OCI-LY3 (cell line): Measurements from ENCODE around the gene RHBG.

Source experiments
- H2AFZ ChIP-seq: fragments of 200-600, 300-600 bp; shearing (Covaris generic); 2 replicates; pipeline ENCODE4 v1.6.0; 2014; ENCODE audit warnings: antibody characterized with exemption, low read depth, low read length
- H3K27ac ChIP-seq: fragments of 200-600, 300-600 bp; sonication (generic); 2 replicates; pipeline ENCODE4 v1.5.1; 2014; ENCODE audit warnings: mild to moderate bottlenecking, low read length, moderate library complexity, mixed read lengths
- H3K27me3 ChIP-seq: fragments of 200-600, 300-600 bp; sonication (generic); 2 replicates; pipeline ENCODE4 v1.6.1; 2014; ENCODE audit warnings: low read depth, low read length, mixed read lengths
- H3K36me3 ChIP-seq: fragments of 200-600, 300-600 bp; sonication (generic); replicated peaks from 2 replicates; pipeline ENCODE3; 2014; ENCODE audit warnings: low read depth, low read length, mixed read lengths
- H3K4me1 ChIP-seq: fragments of 300-600, 200-600 bp; sonication (generic); 2 replicates; pipeline ENCODE4 v1.6.1; 2014; ENCODE audit warnings: low read length, mixed read lengths
- H3K4me2 ChIP-seq: fragments of 200-600, 300-600 bp; sonication (generic); 2 replicates; pipeline ENCODE4 v1.6.1; 2014; ENCODE audit warnings: low read length, mixed read lengths
- H3K4me3 ChIP-seq: fragments of 300-600, 200-600 bp; sonication (generic); 2 replicates; pipeline ENCODE4 v1.5.1; 2014; ENCODE audit warnings: antibody characterized with exemption, mild to moderate bottlenecking, low read length, moderate library complexity
- H3K79me2 ChIP-seq: fragments of 300-600, 200-600 bp; shearing (Covaris generic); 2 replicates; pipeline ENCODE4 v1.6.1; 2014; ENCODE audit warnings: mild to moderate bottlenecking, low read length, mixed read lengths
- H3K9ac ChIP-seq: fragments of 300-600, 200-600 bp; shearing (Covaris generic); 2 replicates; pipeline ENCODE4 v1.6.0; 2014; ENCODE audit warnings: mild to moderate bottlenecking, low read length, moderate library complexity
- H3K9me3 ChIP-seq: fragments of 200-600, 300-600 bp; shearing (Covaris generic); 2 replicates; pipeline ENCODE4 v1.6.1; 2014; ENCODE audit warnings: low read length, mixed read lengths; ENCODE audit not compliant: insufficient read depth
- H4K20me1 ChIP-seq: fragments of 200-600, 300-600 bp; sonication (generic); 2 replicates; pipeline ENCODE4 v1.6.1; 2016; ENCODE audit warnings: low read length, mixed read lengths; ENCODE audit not compliant: insufficient read depth
- CTCF ChIP-seq: fragments of 200-600, 300-600 bp; sonication (generic); IDR thresholded peaks from 2 replicates; pipeline ENCODE4 v1.5.1; 2014; ENCODE audit warnings: antibody characterized with exemption, low read length, low read depth
- EZH2phosphoT487 ChIP-seq: fragments of 200-600 bp; shearing (Covaris generic); IDR thresholded peaks from 2 replicates; pipeline ENCODE4 v1.6.1; 2018; ENCODE audit warnings: antibody characterized with exemption, mixed run types, low read depth

The RHBG gene

GRCh38 chr1:156384658-156385057, 15.6 kb downstream of the RHBG start:
- TF ChIP-seq CTCF, result no peak
- TF ChIP-seq EZH2phosphoT487, result no peak
- Histone ChIP-seq H2AFZ (no peak overlapping the region; the same call in 1 of the 2 replicates), H3K9ac (no peak overlapping the region), H3K9me3 (no peaks in the 10 kb centered on the region), H3K4me1 (peaks cover 9% of the 10 kb centered on the region; the same call in 1 of the 2 replicates), H3K4me3 (no peak overlapping the region), H3K79me2 (no peaks in the 10 kb centered on the region), H4K20me1 (no peaks in the 10 kb centered on the region), H3K27me3 (no peaks in the 10 kb centered on the region), H3K36me3 (no peaks in the 10 kb centered on the region), H3K27ac (no peak overlapping the region), H3K4me2 (no peak overlapping the region)

GRCh38 chr1:156385534-156386031, 16.6 kb downstream of the RHBG start:
- H3K27ac ChIP-seq, result no peak overlapping the region
- H3K4me1 ChIP-seq, result peaks cover 9% of the 10 kb centered on the region; the same call in 1 of the 2 replicates
- no peak overlapping the region for H3K4me3 ChIP-seq
- H3K9me3 ChIP-seq, result no peaks in the 10 kb centered on the region
- H2AFZ ChIP-seq, result peak overlapping the region; percentile 92
- H3K27me3 ChIP-seq, result no peaks in the 10 kb centered on the region
- H3K4me2 ChIP-seq, result peak overlapping the region; percentile 49
- no peaks in the 10 kb centered on the region for H4K20me1 ChIP-seq
- 0 out of 2 replicates have a peak overlapping the region, but pooled peaks have one; percentile 5 for H3K9ac ChIP-seq
- TF ChIP-seq EZH2phosphoT487 (no peak), CTCF (peak; percentile 100)
- no peaks in the 10 kb centered on the region for H3K36me3 ChIP-seq
- H3K79me2 ChIP-seq, result no peaks in the 10 kb centered on the region

- peak overlapping the region; percentile 49 for H3K4me2 ChIP-seq
- H3K4me1 ChIP-seq, result peaks cover 9% of the 10 kb centered on the region; the same call in 1 of the 2 replicates
- H4K20me1 ChIP-seq, result no peaks in the 10 kb centered on the region
- H3K9ac ChIP-seq, result 0 out of 2 replicates have a peak overlapping the region, but pooled peaks have one; percentile 5
- no peaks in the 10 kb centered on the region for H3K79me2 ChIP-seq
- no peaks in the 10 kb centered on the region for H3K27me3 ChIP-seq
- TF ChIP-seq CTCF, result no peak
- no peak for TF ChIP-seq EZH2phosphoT487
- peak overlapping the region; percentile 92 for H2AFZ ChIP-seq
- no peak overlapping the region for H3K27ac ChIP-seq
- H3K9me3 ChIP-seq, result no peaks in the 10 kb centered on the region
- H3K4me3 ChIP-seq, result no peak overlapping the region
- no peaks in the 10 kb centered on the region for H3K36me3 ChIP-seq
Measured at GRCh38 chr1:156386134-156386901, 17.3 kb downstream of the RHBG start.

- no peaks in the 10 kb centered on the region for H3K27me3 ChIP-seq
Measured at GRCh38 chr1:156386949-156387869, 18.2 kb downstream of the RHBG start.

More at GRCh38 chr1:156386949-156387869, 18.2 kb downstream of the RHBG start:
- TF ChIP-seq CTCF (no peak), EZH2phosphoT487 (no peak)
- H3K27ac ChIP-seq, result no peak overlapping the region
- H3K4me3 ChIP-seq, result no peak overlapping the region
- H4K20me1 ChIP-seq, result no peaks in the 10 kb centered on the region
- no peak overlapping the region for H3K4me2 ChIP-seq
- H3K9me3 ChIP-seq, result no peaks in the 10 kb centered on the region
- H3K79me2 ChIP-seq, result no peaks in the 10 kb centered on the region
- no peak overlapping the region for H3K9ac ChIP-seq
- peaks cover 9% of the 10 kb centered on the region; the same call in 1 of the 2 replicates for H3K4me1 ChIP-seq
- no peaks in the 10 kb centered on the region for H3K36me3 ChIP-seq
- no peak overlapping the region for H2AFZ ChIP-seq
